Transverse colon (tissue), 3 donors: ENCODE measurements around the gene SOX3.

Source experiments
- EP300 ChIP-seq: sonication (generic); formaldehyde crosslinking; IDR thresholded peaks from one replicate; pipeline ENCODE4 v1.6.1; 2017; ENCODE audit warnings: antibody characterized with exemption, low read depth
- POLR2A ChIP-seq: fragments of 450-650 bp; IDR thresholded peaks from one replicate; pipeline ENCODE4 v1.6.1; 2016; ENCODE audit warnings: antibody characterized with exemption, mild to moderate bottlenecking, moderate library complexity
- TF ChIP-seq, protein P1 (sequence below), 5 experiments: fragments of 200-600 bp in 3 of 5; fragments of 450-650 bp in 2 of 5; sonication (generic) in 3 of 5; IDR thresholded peaks; 1 replicate in 2 of 5; 2 replicates in 3 of 5; pipeline ENCODE4 v1.5.1; 2016 to 2017; ENCODE audit warnings: antibody characterized with exemption in 5 of 5, inconsistent platforms in 3 of 5, mild to moderate bottlenecking in 2 of 5, moderate library complexity in 1 of 5

DNA sequence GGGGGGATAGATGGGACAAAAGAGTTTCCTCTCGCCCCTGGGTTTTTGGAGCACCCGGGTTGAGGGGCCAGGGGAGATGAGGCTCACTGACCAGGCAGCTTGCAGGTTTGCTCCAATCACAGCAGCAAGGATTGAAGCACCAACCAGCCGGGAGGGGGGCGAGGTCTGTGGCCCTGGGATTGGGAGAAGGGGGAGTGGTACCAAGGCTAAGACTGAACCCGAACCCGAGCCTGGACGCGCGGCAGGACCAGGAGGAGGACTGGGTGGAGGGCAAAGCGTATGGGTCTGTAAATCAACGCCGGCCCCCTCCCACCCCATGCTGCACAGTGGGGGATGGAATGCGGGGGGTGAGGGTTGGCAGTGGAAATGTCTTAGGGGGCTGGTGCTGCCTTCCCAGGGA is 3.5 kb downstream of the SOX3 start:
- TF ChIP-seq POLR2A: no peak
- TF ChIP-seq, protein P1, sequence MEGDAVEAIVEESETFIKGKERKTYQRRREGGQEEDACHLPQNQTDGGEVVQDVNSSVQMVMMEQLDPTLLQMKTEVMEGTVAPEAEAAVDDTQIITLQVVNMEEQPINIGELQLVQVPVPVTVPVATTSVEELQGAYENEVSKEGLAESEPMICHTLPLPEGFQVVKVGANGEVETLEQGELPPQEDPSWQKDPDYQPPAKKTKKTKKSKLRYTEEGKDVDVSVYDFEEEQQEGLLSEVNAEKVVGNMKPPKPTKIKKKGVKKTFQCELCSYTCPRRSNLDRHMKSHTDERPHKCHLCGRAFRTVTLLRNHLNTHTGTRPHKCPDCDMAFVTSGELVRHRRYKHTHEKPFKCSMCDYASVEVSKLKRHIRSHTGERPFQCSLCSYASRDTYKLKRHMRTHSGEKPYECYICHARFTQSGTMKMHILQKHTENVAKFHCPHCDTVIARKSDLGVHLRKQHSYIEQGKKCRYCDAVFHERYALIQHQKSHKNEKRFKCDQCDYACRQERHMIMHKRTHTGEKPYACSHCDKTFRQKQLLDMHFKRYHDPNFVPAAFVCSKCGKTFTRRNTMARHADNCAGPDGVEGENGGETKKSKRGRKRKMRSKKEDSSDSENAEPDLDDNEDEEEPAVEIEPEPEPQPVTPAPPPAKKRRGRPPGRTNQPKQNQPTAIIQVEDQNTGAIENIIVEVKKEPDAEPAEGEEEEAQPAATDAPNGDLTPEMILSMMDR (IDR thresholded peaks at IDR 0.05): no peak
- TF ChIP-seq EP300: no peak
